Smooth muscle cell (in vitro differentiated cells): ENCODE results near the gene KRTAP5-6. TPM values are rescaled to one million over a fixed set of nuclear protein-coding genes. Genes with fewer than 3 reads are reported as not detected.

ENCODE experiments used
- DNase-seq: peaks from one replicate; lab custom pipeline; 2025; ENCODE audit not compliant: unreplicated experiment; lab: John Stamatoyannopoulos, UW
- H2AFZ ChIP-seq: fragments of 200-600 bp; sonication (generic); 2 replicates; pipeline ENCODE4 v1.6.0; 2016; ENCODE audit warnings: antibody characterized with exemption, low read depth, mild to moderate bottlenecking
- H3F3A ChIP-seq: fragments of 200-600 bp; sonication (generic); 2 replicates; pipeline ENCODE4 v1.6.0; 2017; ENCODE audit warnings: antibody characterized with exemption, low read depth
- H3K27ac ChIP-seq: fragments of 200-600 bp; sonication (generic); 2 replicates; pipeline ENCODE4 v1.5.1; 2016; ENCODE audit warnings: low read depth, mild to moderate bottlenecking
- H3K27me3 ChIP-seq: fragments of 200-600 bp; sonication (generic); 2 replicates; pipeline ENCODE4 v1.6.1; 2016; ENCODE audit warnings: low read depth, mild to moderate bottlenecking
- H3K36me3 ChIP-seq: fragments of 200-600 bp; sonication (generic); 2 replicates; pipeline ENCODE4 v1.5.1; 2016; ENCODE audit warnings: low read depth
- H3K4me1 ChIP-seq: fragments of 200-600 bp; sonication (generic); 2 replicates; pipeline ENCODE4 v1.5.1; 2016; ENCODE audit warnings: low read depth
- H3K4me2 ChIP-seq: fragments of 200-600 bp; sonication (generic); 2 replicates; pipeline ENCODE4 v1.6.0; 2016; ENCODE audit warnings: mild to moderate bottlenecking
- H3K4me3 ChIP-seq: fragments of 200-600 bp; sonication (generic); 2 replicates; pipeline ENCODE4 v1.5.1; 2016; ENCODE audit warnings: mild to moderate bottlenecking
- H3K79me2 ChIP-seq: fragments of 200-600 bp; sonication (generic); 2 replicates; pipeline ENCODE4 v1.6.0; 2016; ENCODE audit warnings: low read depth, mild to moderate bottlenecking
- H3K9ac ChIP-seq: fragments of 200-600 bp; sonication (generic); 2 replicates; pipeline ENCODE4 v1.6.0; 2016; ENCODE audit warnings: low read depth
- H3K9me3 ChIP-seq: fragments of 200-600 bp; sonication (generic); replicated peaks from 2 replicates; pipeline ENCODE4 v1.5.1; 2016; ENCODE audit warnings: low read depth
- H4K20me1 ChIP-seq: fragments of 200-600 bp; sonication (generic); 2 replicates; pipeline ENCODE4 v1.6.0; 2016; ENCODE audit warnings: low read depth
- CTCF ChIP-seq: fragments of 200-600 bp; sonication (generic); IDR thresholded peaks from 2 replicates; pipeline ENCODE4 v1.5.1; 2017; ENCODE audit warnings: borderline replicate concordance, mild to moderate bottlenecking, antibody characterized with exemption; ENCODE audit not compliant: insufficient read depth, poor library complexity, severe bottlenecking
- WGBS: methylation state at CpG from one replicate; pipeline ENCODE4 v1.1.7; 2016; ENCODE audit warnings: low lambda C conversion rate; 5-methylcytosine and 5-hydroxymethylcytosine counted together
- polyA plus RNA-seq: library from polyadenylated mRNA; unstranded; fragments of >200 nt; fragmentation: Nextera tagmentation; extraction: Ambion mirVana; gene quantifications from 2 replicates; pipeline ENCODE4 v1.2.1, GENCODE V29; 2016
- total RNA-seq: library from RNA; depleted of rRNA; stranded (reverse); fragments of >200 nt; gene quantifications from 2 replicates; pipeline ENCODE4 v1.2.3, GENCODE V29; 2014

The KRTAP5-6 gene
- total and polyA plus RNA-seq, 2 experiments from 2014 or later: not detected

DNA sequence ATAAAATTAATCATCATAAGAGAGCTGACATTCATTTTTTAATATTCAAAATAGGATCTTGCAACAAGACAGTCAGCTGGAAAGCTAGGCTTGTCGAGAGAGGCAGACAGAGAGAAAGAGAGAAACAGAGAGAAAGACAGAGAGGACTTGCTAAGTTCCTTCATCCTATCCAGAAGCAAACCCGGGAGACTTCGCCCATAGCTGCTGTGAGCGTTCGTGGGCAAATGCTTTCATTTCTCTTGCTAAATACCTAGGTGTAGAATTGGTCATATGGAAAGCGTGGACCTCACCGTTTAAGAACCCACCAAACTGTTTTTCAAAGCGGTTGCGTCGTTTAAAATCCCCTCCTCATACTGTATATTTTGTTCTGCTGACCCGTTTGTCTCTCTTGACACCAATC is 25.3 kb upstream of the KRTAP5-6 start:
- H3K79me2 ChIP-seq: no peaks in the 10 kb centered on the region

GRCh38 chr11:1672613-1673350 is 24.2 kb upstream of the KRTAP5-6 start:
- Histone ChIP-seq H3K4me3 (no peak overlapping the region), H3K27ac (peak overlapping the region; percentile 49), H4K20me1 (no peaks in the 10 kb centered on the region), H3K36me3 (no peaks in the 10 kb centered on the region), H3F3A (peaks cover 20% of the 10 kb centered on the region), H3K9me3 (no peaks in the 10 kb centered on the region), H3K4me2 (peak overlapping the region; percentile 77), H3K4me1 (peaks cover 29% of the 10 kb centered on the region), H3K27me3 (no peaks in the 10 kb centered on the region), H2AFZ (peak overlapping the region; percentile 36), H3K79me2 (no peaks in the 10 kb centered on the region), H3K9ac (no peak overlapping the region)
- no peak for TF ChIP-seq CTCF
- DNase-seq: no peak
- WGBS: 69% methylated on average over 15 of the region's 15 CpGs

More for the DNA sequence above, 25.3 kb upstream of the KRTAP5-6 start:
- H3K36me3 ChIP-seq: no peaks in the 10 kb centered on the region
- H3K27ac ChIP-seq: peak overlapping the region; percentile 35
- no peak overlapping the region for H2AFZ ChIP-seq
- no peaks in the 10 kb centered on the region for H4K20me1 ChIP-seq
- H3K9ac ChIP-seq: no peak overlapping the region
- WGBS: 90% methylated on average over 11 of the region's 11 CpGs
- H3K9me3 ChIP-seq: no peaks in the 10 kb centered on the region
- peaks cover 29% of the 10 kb centered on the region for H3K4me1 ChIP-seq
- no peak overlapping the region for H3K4me3 ChIP-seq
- no peak overlapping the region for H3K4me2 ChIP-seq
- H3K27me3 ChIP-seq: no peaks in the 10 kb centered on the region
- H3F3A ChIP-seq: peaks cover 20% of the 10 kb centered on the region
- DNase-seq: no peak
- no peak for TF ChIP-seq CTCF

GRCh38 chr11:1673446-1674172 is 23.4 kb upstream of the KRTAP5-6 start:
- H3K36me3 ChIP-seq: no peaks in the 10 kb centered on the region
- H3F3A ChIP-seq: peaks cover 20% of the 10 kb centered on the region
- no peaks in the 10 kb centered on the region for H4K20me1 ChIP-seq
- peak overlapping the region; percentile 36 for H2AFZ ChIP-seq
- peak overlapping the region; percentile 77 for H3K4me2 ChIP-seq
- H3K79me2 ChIP-seq: no peaks in the 10 kb centered on the region
- H3K27ac ChIP-seq: peak overlapping the region; percentile 49
- DNase-seq: no peak
- 26% methylated on average over 11 of the region's 11 CpGs for WGBS
- peaks cover 29% of the 10 kb centered on the region for H3K4me1 ChIP-seq
- H3K27me3 ChIP-seq: no peaks in the 10 kb centered on the region
- no peak overlapping the region for H3K4me3 ChIP-seq
- TF ChIP-seq CTCF: no peak
- H3K9ac ChIP-seq: no peak overlapping the region
- no peaks in the 10 kb centered on the region for H3K9me3 ChIP-seq
